Tibial artery (tissue), 4 donors: ENCODE data around the gene ATP8B1.

Experiments
- DNase-seq, 2 donors: peaks; one replicate each; pipeline ENCODE4 v3.0.0-alpha.2; 2019
- H3K27ac ChIP-seq, 2 donors: fragments of 200-600 bp; sonication (generic) in 1 of 2; 1 replicate in 1 of 2; 2 replicates in 1 of 2; pipeline ENCODE4 v1.5.1; 2018 to 2019; ENCODE audit warnings: mild to moderate bottlenecking in 1 of 2
- H3K27me3 ChIP-seq, 2 donors: fragments of 200-600 bp; sonication (generic) in 1 of 2; one replicate each; pipeline versions ENCODE4 v1.5.1 to v1.6.0; 2016 to 2019
- H3K36me3 ChIP-seq, 3 donors: fragments of 200-600 bp; sonication (generic) in 2 of 3; one replicate each; pipeline ENCODE4 v1.5.1; 2016 to 2019; ENCODE audit warnings: mild to moderate bottlenecking in 2 of 3
- H3K4me1 ChIP-seq, 4 donors: fragments of 200-600 bp; sonication (generic) in 2 of 4; 1 replicate in 3 of 4; 2 replicates in 1 of 4; pipeline ENCODE4 v1.5.1; 2016 to 2019
- H3K4me3 ChIP-seq, 2 donors: fragments of 200-600 bp; sonication (generic) in 1 of 2; 1 replicate in 1 of 2; 2 replicates in 1 of 2; pipeline ENCODE4 v1.5.1; 2018 to 2019; ENCODE audit warnings: mild to moderate bottlenecking in 2 of 2
- H3K9me3 ChIP-seq, 3 donors: fragments of 200-600 bp; sonication (generic) in 1 of 3; one replicate each; pipeline ENCODE4 v1.5.1; 2016 to 2019
- intact Hi-C: fragments of 100-400 bp; cut with DNase I; formaldehyde crosslinking; loops from one replicate; pipeline ENCODE4 v1.15.0; 2023; ENCODE audit warnings: low total_unique reads
- TF ChIP-seq, protein P1 (sequence below), 2 experiments: fragments of 200-600 bp in 1 of 2; fragments of 450-650 bp in 1 of 2; IDR thresholded peaks; one replicate each; pipeline ENCODE4 v1.5.1; 2017 to 2019; ENCODE audit warnings: antibody characterized with exemption in 2 of 2, mild to moderate bottlenecking in 1 of 2, moderate library complexity in 1 of 2

The ATP8B1 gene

DNA sequence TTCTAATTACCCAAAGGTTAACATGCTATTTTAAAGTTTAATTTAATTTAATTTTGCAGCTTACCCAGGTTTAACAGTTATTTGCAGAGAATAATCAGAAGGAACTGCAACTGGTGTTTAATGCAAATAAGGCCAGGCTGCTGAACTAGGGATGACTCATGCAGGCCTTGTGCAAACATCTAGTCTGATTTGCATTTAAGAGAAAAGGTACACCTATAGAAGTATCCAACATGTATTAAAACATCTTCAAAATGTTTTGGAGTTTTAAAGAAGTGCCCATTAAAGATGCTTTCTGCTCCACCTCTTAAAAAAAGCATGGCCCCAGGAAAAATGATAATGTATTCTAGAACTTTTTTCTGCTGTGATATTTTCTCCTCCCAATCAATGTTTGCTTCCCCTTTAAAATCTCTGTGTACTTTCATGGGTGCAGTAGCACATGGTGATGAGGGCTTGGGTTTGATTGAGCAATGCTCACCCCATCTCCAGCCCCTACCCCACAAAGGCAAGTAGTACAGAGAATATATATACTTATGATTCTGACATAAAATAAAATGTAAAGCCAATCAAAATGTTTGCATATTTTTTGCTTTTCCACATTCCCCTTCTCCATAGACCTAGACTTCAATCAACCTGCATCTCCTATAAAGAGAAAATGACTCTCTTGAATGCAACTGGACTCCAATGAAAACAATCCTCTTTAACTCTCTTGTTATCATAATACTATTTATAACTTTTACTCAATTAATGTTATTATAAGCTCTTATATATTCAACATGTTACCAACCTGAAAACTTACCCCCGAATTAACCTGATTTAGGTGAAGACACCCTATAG lies 54.1 kb downstream of the ATP8B1 start:
- Histone ChIP-seq H3K4me3 (no peak overlapping the region), H3K4me1 (peaks cover 0 to 84% (median 32%) of the 10 kb centered on the region in 4 donors), H3K9me3 (no peaks in the 10 kb centered on the region), H3K27me3 (no peaks in the 10 kb centered on the region), H3K36me3 (peaks cover 0 to 5% (median 0%) of the 10 kb centered on the region in 3 donors), H3K27ac (peak overlapping the region in 1 of 2 donors; percentile 43)
- no peak for DNase-seq
- TF ChIP-seq, protein P1, sequence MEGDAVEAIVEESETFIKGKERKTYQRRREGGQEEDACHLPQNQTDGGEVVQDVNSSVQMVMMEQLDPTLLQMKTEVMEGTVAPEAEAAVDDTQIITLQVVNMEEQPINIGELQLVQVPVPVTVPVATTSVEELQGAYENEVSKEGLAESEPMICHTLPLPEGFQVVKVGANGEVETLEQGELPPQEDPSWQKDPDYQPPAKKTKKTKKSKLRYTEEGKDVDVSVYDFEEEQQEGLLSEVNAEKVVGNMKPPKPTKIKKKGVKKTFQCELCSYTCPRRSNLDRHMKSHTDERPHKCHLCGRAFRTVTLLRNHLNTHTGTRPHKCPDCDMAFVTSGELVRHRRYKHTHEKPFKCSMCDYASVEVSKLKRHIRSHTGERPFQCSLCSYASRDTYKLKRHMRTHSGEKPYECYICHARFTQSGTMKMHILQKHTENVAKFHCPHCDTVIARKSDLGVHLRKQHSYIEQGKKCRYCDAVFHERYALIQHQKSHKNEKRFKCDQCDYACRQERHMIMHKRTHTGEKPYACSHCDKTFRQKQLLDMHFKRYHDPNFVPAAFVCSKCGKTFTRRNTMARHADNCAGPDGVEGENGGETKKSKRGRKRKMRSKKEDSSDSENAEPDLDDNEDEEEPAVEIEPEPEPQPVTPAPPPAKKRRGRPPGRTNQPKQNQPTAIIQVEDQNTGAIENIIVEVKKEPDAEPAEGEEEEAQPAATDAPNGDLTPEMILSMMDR (IDR thresholded peaks at IDR 0.05): no peak
- intact Hi-C loops: no loop called here

DNA sequence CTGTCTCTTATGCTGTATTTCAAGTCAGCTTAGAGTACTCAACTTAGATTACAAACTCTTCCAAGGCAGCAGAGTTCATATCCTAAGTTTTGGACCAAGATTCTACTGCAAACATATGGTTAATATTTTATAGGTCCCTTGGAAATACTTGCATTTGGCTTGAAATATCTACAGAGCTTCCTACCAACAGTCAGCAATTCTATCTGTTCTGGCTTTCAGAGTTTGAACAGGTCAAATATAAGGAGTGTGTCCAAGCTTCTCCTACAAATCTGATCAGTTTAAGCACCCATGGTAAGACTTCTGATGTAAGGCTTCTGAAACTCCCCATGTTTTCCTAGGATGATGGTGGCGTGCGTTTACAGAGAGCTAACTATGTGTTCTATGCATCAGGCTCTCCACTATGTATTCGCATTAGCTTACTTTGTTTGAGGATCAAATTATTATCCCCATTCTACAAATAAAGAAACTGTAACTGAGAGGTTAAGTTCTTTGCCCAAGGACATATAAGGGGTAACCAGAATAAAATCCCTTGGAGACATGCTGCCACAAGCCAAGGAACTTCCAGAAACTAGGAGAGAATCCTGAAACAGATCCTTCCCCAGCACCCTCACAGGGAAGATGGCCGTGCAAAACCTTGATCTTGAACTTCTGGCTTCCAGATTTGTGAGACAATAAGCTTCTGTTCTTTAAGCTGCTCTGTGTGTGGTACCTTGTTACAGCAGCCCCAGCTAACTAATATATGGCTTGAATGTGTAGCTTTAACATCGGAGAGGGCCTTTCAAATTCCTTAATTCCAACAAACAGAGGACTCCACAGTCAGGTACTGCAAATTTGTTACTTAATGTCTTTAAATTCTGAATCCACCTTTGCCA lies 55.1 kb downstream of the ATP8B1 start:
- Histone ChIP-seq H3K9me3 (no peaks in the 10 kb centered on the region), H3K27ac (peak overlapping the region in 1 of 2 donors; percentile 43), H3K4me3 (no peak overlapping the region), H3K36me3 (peaks cover 0 to 5% (median 0%) of the 10 kb centered on the region in 3 donors), H3K4me1 (peaks cover 0 to 90% (median 37%) of the 10 kb centered on the region in 4 donors), H3K27me3 (no peaks in the 10 kb centered on the region)
- no peak for DNase-seq
- TF ChIP-seq, protein P1 (IDR thresholded peaks at IDR 0.05): no peak
- intact Hi-C loops: no loop called here

DNA sequence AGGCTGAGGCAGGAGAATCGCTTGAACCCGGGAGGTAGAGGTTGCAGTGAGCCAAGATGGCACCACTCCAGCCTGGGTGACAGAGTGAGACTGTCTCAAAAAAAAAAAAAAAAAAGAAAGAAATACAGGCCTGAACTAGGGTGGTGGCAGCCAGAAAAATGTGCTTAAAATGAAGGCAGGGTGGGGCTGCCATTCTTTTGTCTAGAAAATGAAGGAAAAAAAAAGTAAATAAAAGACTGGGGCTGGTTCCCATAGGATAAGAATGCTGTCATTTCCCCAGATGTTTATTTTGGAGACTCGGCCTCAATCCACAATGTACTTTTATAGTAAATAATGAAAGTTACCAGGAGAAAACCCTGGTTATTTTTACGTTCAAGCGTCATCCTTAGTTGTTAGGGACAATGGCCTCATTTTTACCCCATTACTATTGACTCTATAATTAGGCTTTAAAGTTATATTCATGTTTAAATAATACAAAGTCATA lies 58.9 kb downstream of the ATP8B1 start:
- peak overlapping the region; percentile 64 to 69 for H3K27ac ChIP-seq
- TF ChIP-seq, protein P1 (IDR thresholded peaks at IDR 0.05): no peak
- intact Hi-C loops: no loop called here

DNA sequence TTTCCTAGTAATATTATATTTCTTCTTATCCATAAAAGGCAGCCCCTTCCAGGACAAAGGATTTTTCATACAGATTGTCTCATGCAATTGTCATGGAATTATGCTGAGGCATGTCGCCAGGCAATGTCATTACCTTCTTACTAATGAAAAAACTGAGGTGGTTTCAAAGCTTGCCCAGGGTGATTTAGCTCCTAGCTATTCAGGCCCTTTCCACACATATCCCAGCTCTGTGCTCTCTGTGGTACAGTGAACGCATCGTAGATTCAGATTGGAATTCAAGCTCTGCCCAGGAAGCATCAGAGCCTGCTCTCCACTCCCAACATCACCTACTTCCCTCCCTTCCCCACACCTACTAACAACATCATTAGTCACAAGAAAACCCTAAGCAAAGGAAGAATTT lies 60.1 kb downstream of the ATP8B1 start:
- intact Hi-C loops: no loop called here
- TF ChIP-seq, protein P1 (IDR thresholded peaks at IDR 0.05): no peak
- DNase-seq: no peak
- Histone ChIP-seq H3K9me3 (no peaks in the 10 kb centered on the region), H3K27ac (peak overlapping the region; percentile 64 to 69), H3K4me1 (peaks cover 0 to 78% (median 22%) of the 10 kb centered on the region in 4 donors), H3K36me3 (peaks cover 0 to 9% (median 0%) of the 10 kb centered on the region in 3 donors), H3K27me3 (no peaks in the 10 kb centered on the region), H3K4me3 (no peak overlapping the region)

More for the DNA sequence above, 58.9 kb downstream of the ATP8B1 start:
- no peak for DNase-seq
- Histone ChIP-seq H3K9me3 (no peaks in the 10 kb centered on the region), H3K4me3 (no peak overlapping the region), H3K36me3 (peaks cover 0 to 9% (median 0%) of the 10 kb centered on the region in 3 donors), H3K4me1 (peaks cover 0 to 78% (median 29%) of the 10 kb centered on the region in 4 donors), H3K27me3 (no peaks in the 10 kb centered on the region)

DNA sequence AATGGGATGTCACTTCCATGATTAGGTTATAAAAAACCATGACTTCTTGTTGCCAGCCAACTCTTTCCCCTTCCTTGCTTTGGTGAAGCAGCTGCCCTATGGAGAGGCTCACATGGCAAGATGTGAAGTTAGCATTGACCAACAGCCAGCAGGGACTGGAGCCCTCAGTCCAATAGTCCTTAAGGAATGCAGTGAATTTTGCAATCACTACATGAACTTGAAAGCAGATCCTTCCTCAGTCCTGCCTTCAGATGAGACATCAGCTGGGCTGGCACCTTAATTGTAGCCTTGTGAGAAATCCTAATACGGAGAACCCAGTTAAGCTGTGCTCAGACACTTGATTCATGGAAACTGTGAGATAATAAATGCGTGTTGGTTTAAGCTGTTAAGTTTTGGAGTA lies 61.8 kb downstream of the ATP8B1 start:
- Histone ChIP-seq H3K9me3 (no peaks in the 10 kb centered on the region), H3K27ac (peak overlapping the region in 1 of 2 donors; percentile 64), H3K4me1 (peaks cover 0 to 76% (median 22%) of the 10 kb centered on the region in 4 donors), H3K27me3 (no peaks in the 10 kb centered on the region), H3K36me3 (peaks cover 0 to 9% (median 0%) of the 10 kb centered on the region in 3 donors), H3K4me3 (no peak overlapping the region)
- no peak for DNase-seq
- intact Hi-C loops: no loop called here
- TF ChIP-seq, protein P1 (IDR thresholded peaks at IDR 0.05): no peak
